Skeletal muscle cell (primary cell): ENCODE results near the gene GHRH.

Source experiments
- DNase-seq: peaks from one replicate; pipeline ENCODE4 v3.0.0-alpha.2; 2010; ENCODE audit warnings: low read depth
- H3K4me3 ChIP-seq: 2 replicates; pipeline ENCODE4 v1.5.1; 2011; ENCODE audit warnings: low read depth, mild to moderate bottlenecking, control low read depth, low read length, moderate library complexity

GHRH gene

DNA sequence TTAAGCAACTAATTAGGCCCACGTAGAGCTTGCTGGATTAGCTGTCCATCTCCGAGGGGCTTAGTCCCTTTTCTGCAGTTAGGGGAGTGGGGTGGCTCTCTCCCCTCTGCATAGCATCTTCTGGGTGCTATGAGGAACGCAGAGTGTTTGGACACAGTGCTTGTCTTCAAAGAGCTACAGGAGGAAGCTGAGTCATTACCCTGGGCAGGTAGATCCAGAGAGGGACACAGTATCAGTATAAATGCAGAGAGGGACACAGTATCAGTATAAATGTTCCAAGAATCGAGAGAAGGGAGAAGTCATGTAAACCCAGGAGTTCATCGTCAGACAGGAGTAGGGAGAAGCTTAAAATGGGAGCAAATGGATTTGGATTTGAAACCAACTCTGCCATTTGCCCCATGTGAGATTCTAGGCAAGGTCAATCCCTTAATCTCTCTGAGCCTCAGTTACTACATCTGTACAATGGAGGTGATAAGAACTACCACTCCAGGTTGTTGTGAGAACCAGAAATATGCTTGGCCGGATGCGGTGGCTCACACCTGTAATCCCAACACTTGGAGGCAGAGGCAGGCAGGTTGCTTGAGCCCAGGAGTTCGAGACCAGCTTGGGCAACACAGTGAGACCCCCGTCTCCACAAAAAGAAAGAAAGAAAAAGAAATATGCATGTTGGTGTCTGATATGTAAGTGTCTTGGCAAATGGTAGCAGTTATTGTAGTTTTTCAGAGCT is 5.5 kb upstream of the GHRH start:
- no peak for DNase-seq
- H3K4me3 ChIP-seq = no peak overlapping the region

DNA sequence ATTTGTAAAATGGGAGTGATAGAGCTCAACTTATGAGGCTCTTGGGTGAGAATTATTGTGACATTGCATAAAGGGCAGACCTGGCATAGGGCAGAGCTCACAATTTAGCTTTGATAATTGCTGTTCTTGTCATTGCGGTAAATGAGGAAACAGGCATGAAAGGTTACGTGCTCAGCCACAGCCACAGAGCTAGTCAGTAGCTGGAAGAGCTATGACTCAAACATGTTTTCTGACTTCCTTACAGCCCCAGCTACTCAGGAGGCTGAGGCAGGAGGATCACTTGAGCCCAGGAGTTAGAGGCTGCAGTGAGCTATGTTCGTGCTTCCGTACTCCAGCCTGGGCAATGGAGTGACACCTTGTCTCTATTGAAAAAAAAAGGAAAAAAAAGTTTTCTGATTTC is 3.5 kb upstream of the GHRH start:
- no peak overlapping the region for H3K4me3 ChIP-seq
- DNase-seq = no peak

DNA sequence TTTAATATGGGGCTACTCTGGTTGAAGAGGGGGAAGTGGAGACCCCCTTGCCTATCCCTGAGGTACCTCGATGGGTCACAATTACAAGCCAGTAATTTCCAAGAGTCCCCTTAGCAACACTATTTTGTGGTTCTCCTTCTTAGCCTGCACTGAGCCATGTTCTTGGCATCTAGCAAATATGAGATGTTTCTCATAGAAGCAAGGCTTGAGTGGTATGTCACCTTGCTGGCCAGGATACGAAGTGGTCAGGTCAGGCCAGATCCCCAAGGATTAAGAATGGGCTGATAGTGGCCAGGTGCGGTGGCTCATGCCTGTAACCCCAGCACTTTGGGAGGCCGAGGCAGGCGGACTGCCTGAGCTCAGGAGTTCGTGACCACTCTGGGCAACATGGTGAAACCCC is 2.1 kb upstream of the GHRH start:
- H3K4me3 ChIP-seq = no peak overlapping the region
- no peak for DNase-seq

DNA sequence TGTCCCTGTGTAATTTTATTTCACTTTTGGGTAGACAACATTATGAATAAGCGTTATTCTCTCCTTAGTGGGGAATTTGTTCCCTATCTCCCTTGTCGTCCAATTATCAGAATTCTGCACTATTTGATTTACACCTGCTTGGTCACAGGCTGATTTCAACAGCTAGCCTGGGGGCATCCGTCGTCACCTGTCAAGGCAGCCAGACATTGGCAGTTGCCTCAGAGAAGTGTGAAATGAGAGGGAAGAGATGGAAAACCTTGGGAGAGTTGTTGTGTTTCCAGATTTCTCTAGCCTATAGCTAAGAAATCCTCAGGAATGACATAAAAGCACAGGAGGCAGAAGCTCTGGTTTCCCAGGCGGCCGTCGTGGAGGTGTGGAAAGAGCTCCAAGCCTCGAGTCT is 891 bp upstream of the GHRH start:
- H3K4me3 ChIP-seq = no peak overlapping the region
- no peak for DNase-seq

DNA sequence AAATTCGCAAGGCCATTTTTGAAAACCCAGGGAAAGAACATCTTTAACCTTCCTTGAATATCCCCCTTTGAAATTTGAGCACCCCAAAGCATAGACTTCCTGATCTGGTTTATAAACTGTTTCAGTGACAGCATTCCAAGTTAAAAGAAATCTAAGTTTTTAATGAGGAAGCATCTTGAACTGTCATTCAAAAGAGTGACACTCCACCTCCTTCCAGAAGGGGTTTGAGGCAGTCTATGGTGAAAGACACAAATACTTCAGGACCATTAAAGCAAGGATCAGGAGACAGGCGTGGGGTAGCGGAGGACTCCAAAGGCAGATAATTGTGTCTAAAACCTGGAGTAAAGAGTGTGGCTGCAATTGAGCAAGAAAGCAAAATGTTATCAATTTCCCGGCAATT is 691 bp downstream of the GHRH start:
- DNase-seq = no peak
- H3K4me3 ChIP-seq = no peak overlapping the region

DNA sequence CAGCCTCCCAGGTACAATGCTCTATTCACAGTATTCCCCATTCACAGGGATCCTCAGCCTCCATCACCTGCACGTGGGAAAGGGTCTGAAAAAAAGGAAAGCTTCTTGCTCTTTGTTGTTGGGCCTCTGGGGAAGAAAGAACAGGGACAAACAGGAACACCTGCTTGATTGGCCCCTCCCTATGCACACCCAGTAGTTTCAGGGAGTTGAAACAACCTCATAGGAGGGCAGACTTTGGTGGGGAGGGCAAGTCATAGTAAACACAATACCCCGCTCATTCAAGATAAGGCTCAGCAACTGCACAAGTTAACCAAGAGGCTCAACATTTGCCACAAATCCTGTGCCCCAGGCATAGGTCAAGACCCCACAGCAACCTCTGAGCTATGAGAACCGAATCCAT is 1.7 kb downstream of the GHRH start:
- no peak overlapping the region for H3K4me3 ChIP-seq
- DNase-seq = no peak

DNA sequence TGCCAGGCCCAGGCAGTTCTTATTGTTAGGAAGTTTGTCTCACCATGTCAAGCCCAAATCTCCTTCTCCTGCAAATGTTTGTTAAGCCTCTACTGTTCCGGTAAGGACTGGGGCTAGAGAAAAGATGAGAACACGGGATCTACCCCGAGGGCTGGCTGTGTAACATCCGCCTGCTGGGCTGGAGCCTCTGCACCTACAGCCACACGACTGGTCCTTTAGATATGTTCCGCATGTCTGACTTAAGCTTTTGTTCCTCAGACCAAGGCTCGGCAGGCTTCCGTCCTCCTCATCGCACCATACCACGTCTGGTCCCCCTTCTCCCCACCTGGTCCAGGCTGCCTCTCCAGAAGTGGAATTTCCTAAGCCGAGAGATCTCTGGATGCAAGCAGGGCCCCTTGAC is 2.6 kb downstream of the GHRH start:
- no peak overlapping the region for H3K4me3 ChIP-seq
- DNase-seq = no peak

DNA sequence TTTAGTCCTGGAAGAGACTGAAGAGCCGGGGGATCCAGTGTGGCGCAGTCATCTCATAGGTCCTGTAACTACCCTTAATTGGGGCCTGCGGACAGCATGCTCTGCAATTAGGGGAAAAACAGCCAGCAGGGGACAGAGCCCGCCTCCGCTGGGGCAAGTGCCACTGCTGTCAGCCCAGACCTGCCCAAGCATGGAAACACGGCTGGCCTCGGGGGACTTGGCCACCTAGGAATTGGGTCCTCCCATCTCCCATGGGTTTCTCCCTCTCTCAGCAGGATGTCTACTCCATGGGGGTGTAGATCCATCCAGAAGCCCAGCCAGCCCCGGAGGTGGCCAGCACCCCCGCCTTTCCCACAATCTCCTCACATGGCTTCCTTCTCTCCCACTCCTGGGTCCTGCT is 3.6 kb downstream of the GHRH start:
- no peak overlapping the region for H3K4me3 ChIP-seq
- no peak for DNase-seq

DNA sequence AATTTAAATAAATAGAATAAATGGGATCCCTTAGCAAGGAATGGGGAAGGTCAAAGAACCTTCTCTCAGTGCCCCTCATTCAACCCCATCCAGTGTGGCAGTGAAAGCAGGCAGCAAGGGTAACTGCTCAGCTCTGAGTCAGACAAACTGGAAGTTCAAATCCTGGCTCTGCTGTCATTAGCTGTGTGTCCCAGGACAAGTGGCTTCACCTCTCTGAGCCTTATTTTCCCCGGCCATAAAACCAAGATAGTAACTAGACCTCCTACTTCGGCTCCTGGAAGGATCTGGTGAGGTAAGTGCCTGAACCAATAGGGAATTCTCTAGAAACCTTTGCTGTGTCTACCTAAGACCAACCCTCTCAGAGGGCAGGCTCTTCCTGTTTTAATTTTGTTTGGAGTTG is 4.1 kb downstream of the GHRH start:
- no peak for DNase-seq
- H3K4me3 ChIP-seq = no peak overlapping the region

DNA sequence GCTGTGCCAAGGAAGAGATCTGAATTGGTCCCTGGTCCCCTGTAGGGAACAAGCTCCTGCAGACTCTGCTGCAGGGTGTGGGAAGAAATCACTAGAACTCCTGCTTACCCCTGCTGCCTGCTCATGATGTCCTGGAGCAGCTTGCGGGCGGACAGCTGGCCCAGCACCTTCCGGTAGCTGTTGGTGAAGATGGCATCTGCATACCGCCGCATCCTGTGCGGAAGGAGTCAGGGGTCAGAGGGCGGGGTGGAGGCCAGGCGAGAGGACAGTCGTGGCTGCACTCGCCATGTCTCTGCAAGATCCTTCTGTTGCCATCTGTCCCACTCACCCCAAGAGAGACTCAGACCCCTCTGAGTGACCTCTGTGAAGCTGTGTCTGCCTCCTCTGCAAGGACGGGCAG is 5.3 kb downstream of the GHRH start:
- no peak overlapping the region for H3K4me3 ChIP-seq
- no peak for DNase-seq

DNA sequence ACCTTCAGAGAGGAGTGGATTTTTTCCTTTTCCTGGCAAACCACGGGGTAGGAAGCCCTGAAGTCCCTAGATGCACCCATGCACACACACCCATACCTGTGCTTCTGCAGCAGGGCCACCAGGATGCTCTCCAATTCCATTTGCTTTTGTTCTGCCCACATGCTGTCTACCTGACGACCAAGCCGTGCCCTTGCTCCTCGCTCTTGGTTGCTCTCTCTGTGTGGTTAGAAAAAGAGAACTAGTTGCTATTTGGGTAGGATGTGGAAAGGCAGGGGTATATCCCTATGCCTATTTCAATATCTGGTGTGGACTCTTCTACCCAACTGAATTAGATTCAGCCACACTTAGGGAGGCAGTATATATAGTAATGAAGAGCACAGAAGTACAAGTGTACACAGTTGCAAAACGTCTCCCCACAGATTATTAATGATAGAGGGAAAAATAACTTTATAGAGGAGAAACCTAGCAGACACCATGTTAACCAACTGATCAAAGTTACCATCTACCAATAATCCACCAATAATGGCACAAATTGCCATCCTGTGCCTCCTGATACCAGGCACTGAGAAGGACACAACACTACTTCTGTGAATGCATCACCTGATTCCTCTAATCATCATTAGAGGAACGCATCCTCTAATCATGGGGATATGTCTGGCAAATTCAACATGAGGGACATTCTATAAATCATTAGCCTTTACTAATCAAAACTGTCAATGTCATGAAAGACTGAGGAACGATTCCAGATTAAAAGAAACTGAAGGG is 7.3 kb downstream of the GHRH start:
- no peak overlapping the region for H3K4me3 ChIP-seq
- no peak for DNase-seq

DNA sequence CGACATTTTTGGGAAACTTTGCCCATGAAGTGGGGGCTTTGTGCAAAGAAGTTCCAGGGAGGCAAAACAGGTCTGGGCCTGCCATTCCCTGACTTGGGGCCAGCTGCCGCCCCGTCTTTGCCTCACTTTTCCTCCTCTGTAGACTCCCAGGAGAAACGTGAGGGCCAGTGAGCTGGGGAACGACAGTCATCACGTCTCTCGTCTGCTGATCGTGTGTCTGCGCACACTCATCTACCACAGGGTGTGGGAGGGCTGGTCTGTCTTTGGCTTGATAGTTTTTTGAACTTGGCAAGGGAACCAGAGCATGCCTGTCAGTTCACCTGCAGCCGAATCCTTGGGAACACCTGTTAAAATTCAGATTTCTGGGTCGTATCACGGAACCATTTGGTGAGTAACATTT is 8.5 kb downstream of the GHRH start:
- H3K4me3 ChIP-seq = no peak overlapping the region
- DNase-seq = no peak

DNA sequence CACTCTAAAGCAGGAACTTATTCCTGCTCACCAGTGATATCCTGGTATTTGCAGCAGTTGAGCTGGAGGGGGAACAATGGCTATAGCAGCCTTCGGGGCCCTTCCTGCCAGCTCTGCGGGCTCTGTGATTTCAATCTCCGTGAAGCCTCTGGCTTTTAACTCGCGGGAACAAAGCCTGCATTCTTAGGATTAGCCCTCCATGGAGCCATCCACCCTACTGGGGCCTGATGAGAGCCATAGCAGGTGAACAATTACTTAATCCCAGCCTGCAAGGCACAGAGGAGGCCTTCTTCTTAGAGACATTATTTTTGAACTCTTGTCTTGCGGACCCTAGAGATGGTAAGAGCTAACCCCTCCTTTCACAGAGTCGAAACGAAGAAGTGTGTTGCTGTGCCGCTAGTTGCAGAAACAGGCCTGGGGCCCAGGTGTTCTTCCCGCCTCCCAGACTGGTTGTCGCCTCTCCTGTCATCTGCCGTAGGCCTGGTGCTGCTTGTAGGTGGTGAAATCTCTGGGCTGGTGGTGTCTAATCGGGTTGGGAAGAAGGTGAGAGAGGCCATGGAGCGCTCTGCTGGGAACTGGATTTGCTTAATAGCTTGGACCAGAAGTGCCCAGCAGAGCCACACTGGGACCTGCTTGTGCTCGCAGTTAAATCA is 9.7 kb downstream of the GHRH start:
- no peak overlapping the region for H3K4me3 ChIP-seq
- no peak for DNase-seq

DNA sequence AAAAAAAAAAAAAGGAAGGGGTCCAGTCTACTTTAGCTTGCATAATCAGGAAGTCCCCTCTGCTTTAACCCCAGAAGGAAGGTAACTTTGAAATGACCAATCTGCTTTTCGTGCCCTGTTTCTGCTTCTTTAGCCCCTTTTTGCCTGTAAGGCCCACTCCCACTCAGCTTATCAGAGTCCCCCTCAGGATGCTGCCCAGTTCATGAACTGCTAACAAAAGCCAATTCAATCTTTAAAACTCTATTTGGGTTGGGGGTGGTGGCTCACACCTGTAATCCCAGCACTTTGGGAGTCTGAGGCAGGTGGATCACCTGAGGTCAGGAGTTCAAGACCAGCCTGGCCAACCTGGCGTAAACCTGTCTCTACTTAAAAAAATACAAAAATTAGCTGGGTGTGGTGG is 12.3 kb downstream of the GHRH start:
- H3K4me3 ChIP-seq = no peak overlapping the region
- DNase-seq = no peak

DNA sequence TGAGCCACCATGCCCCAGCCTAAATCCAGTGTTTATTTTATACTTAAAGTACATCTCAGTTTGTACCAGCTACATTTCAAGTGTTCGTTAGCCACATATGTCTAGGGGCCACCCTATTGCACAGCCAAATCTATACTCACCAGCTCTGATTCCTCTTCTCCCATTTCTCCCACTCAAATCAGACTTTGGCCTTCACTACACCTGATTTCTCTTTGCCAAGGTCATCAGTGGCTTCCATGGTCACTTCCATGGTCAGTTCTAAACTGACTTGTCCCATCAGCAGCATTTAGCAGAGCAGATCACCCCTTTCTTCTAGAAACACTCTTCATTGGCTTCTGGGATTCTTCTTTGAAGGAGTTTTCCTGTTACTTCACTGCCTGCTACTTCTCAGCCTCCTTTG is 14.1 kb downstream of the GHRH start:
- no peak for DNase-seq
- H3K4me3 ChIP-seq = no peak overlapping the region

DNA sequence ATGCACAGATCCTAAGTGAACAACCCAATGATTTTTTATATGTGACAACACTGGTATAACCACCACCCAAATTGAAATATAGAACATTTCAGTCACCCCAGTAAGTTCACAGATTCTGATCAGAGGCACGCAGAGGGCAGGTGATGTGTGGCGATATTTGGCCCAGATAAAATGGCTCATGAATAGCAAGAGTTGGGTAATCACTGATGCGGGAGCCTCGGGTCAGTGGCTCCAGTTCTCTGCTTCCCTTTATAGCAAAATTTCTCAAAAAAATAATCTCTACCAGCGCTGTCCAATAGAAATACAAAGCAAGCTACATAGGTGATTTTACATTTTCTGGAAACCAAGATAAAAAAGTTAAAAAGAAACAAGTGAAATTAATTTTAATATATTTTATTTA is 14.9 kb downstream of the GHRH start:
- no peak overlapping the region for H3K4me3 ChIP-seq
- no peak for DNase-seq

DNA sequence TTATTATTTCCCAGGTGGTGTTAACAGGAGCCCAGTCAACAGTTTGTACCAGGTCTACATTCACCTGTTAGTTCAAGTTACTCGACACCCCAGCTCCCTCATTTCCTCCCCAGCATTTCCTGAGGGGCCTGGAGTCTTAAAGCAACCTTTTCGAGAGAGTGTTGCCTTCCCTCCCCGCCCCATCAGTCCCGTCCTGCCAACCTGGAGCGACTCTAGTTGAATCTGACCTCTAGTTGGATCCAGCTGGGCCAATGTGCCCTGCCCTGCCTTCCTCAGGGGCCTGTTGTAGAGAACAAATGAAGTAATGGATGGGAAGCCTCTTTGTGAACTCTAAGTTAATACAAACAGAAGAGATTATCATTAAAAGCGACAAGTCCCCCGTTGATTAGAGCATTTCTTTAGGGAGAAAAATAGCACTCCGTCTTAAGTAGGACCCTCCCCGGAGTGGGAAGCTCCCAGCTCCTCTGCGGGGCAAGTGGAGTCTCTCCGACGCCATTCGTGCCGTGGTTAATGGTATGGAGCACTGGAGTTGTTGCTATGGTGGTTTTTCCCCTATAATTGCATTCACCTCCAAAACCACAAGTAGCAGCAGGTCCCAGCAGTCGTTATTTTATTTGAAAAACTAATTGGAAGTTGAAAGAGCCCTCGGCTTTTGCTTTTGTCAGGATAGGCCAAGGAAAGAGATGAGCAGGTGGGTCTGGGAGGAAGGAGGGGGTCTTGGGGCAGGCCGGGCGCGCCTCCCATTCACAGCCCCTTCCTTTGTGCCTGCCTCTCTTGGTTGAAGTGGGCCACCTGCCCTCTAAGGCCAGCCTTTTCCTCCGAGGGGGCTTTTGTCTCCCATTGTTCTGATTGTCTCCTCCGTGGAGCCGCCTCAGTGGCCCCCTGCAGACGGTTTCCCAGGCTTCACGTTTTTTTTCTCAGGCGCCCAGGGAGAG is 16.1 kb downstream of the GHRH start:
- no peak for DNase-seq
- no peak overlapping the region for H3K4me3 ChIP-seq

DNA sequence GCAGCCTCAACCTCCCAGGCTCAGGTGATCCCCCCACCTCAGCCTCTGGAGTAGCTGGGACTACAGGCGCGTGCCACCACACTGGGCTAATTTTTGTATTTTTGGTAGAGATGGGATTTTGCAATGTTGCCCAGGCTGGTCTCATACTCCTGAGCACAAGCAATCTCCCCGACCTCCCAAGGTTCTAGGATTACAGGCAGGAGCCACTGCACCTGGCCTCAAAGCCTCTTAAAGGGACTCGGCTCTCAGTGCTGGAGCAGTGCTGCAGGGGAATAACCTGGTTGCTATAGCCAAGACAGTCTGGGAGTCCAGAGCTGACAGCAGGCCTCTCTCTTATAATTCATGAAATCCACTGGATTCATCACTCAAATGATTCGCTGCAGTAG is 17.0 kb downstream of the GHRH start:
- H3K4me3 ChIP-seq = no peak overlapping the region
- no peak for DNase-seq

DNA sequence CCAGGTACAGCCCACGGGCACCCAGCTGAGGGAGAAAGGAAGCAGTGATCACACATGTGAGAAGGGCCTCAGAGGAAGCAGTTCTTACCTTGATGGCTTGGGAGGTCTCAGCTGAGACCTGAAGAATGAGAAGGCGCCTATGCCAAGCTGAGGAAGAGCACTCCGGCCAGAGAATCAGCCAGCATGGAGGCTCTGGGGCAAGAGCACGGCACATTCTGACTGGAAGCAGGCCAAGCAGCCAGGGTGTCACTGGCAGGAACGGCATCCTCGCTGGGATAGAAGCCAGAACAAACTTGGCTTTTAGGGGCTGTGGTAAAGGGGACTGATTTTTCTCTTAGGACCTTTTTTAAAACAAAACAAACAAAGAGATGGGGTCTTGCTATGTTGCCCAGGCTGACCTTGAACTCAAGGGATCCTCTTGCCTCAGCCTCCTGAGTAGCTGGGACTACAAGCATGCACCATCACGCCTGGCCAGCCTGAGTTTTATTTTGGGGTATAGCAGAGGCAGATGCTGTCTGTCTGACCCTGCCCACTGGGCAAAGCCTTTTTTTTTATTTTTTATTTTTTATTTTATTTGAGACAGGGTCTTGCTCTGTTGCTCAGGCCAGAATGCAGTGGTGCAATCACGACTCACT is 17.6 kb downstream of the GHRH start:
- no peak overlapping the region for H3K4me3 ChIP-seq
- DNase-seq = no peak
